Fibroblast of lung (primary cell): ENCODE data around the gene USP8. TPM values are rescaled to one million over a fixed set of nuclear protein-coding genes. Genes with fewer than 3 reads are reported as not detected.

Experiments
- DNase-seq, 2 donors: peaks; one replicate each; pipeline versions ENCODE4 v3.0.0 to v3.0.0-alpha.2; 2010; ENCODE audit warnings: low read depth in 2 of 2
- H2AFZ ChIP-seq: 2 replicates; pipeline ENCODE4 v1.5.1; 2012; ENCODE audit warnings: low read length, control low read depth, inconsistent platforms
- H3K27ac ChIP-seq: 2 replicates; pipeline ENCODE4 v1.5.1; 2011; ENCODE audit warnings: low read length, control low read depth; ENCODE audit not compliant: insufficient read depth
- H3K27me3 ChIP-seq: 2 replicates; pipeline ENCODE4 v1.5.1; 2011; ENCODE audit warnings: mild to moderate bottlenecking, low read length; ENCODE audit not compliant: control insufficient read depth, insufficient read depth
- H3K36me3 ChIP-seq: 2 replicates; pipeline ENCODE4 v1.5.1; 2011; ENCODE audit warnings: low read length; ENCODE audit not compliant: control insufficient read depth, insufficient read depth
- H3K4me1 ChIP-seq: 2 replicates; pipeline ENCODE4 v1.5.1; 2011; ENCODE audit warnings: low read length; ENCODE audit not compliant: control insufficient read depth, insufficient read depth; ENCODE audit errors: extremely low read depth
- H3K4me2 ChIP-seq: 2 replicates; pipeline ENCODE4 v1.5.1; 2011; ENCODE audit warnings: low read length, control low read depth; ENCODE audit not compliant: insufficient read depth; ENCODE audit errors: extremely low read depth
- H3K4me3 ChIP-seq, 4 experiments: fragments of 200-600 bp in 1 of 4; sonication (generic) in 1 of 4; replicated peaks in 1 of 4; 2 replicates each; pipeline ENCODE4 v1.5.1; 2011 to 2016; ENCODE audit warnings: low read length in 4 of 4, low read depth in 3 of 4, mild to moderate bottlenecking in 3 of 4, control low read depth in 2 of 4, inconsistent platforms in 1 of 4, mixed read lengths in 1 of 4; ENCODE audit not compliant: insufficient read depth in 1 of 4; ENCODE audit errors: control extremely low read depth in 1 of 4
- H3K79me2 ChIP-seq: 2 replicates; pipeline ENCODE4 v1.5.1; 2012; ENCODE audit warnings: mild to moderate bottlenecking, low read length, inconsistent platforms; ENCODE audit not compliant: control insufficient read depth, insufficient read depth
- H3K9ac ChIP-seq: 2 replicates; pipeline ENCODE4 v1.5.1; 2011; ENCODE audit warnings: mild to moderate bottlenecking, low read length, control low read depth; ENCODE audit not compliant: insufficient read depth
- H3K9me3 ChIP-seq: 2 replicates; pipeline ENCODE4 v1.5.1; 2012; ENCODE audit warnings: low read depth, low read length; ENCODE audit not compliant: control insufficient read depth, insufficient read depth
- H4K20me1 ChIP-seq: 2 replicates; pipeline ENCODE4 v1.5.1; 2011; ENCODE audit warnings: low read length; ENCODE audit not compliant: control insufficient read depth, insufficient read depth; ENCODE audit errors: extremely low read depth
- EZH2 ChIP-seq: IDR thresholded peaks from 2 replicates; pipeline ENCODE4 v1.5.1; 2012; ENCODE audit warnings: low read length, control low read depth, mild to moderate bottlenecking; ENCODE audit errors: missing control alignments
- polyA plus RNA-seq, 2 donors: library from polyadenylated mRNA; depleted of rRNA in 1 of 2; stranded (reverse) in 1 of 2; unstranded in 1 of 2; fragments of >200 nt; gene quantifications; 2 replicates each; pipeline ENCODE4 v1.2.1, GENCODE V29; 2011 to 2012; ENCODE audit warnings: missing spikeins in 1 of 2
- total RNA-seq: library from RNA; depleted of rRNA; stranded (reverse); fragments of >200 nt; gene quantifications from 2 replicates; pipeline ENCODE4 v1.2.1, GENCODE V29; 2014
- TF ChIP-seq, protein P1 (sequence below), 2 donors: IDR thresholded peaks in 1 of 2; conservative IDR thresholded peaks in 1 of 2; 1 replicate in 1 of 2; 2 replicates in 1 of 2; pipeline ENCODE4 v1.5.1; 2011 to 2012; ENCODE audit warnings: low read length in 2 of 2, control low read depth in 1 of 2, inconsistent platforms in 1 of 2, low read depth in 1 of 2, mild to moderate bottlenecking in 1 of 2

Gene USP8
- total and polyA plus RNA-seq, 2 donors (not counting 1 experiment from before 2014, with no cell fraction given): 52.2 to 58.5 TPM

DNA sequence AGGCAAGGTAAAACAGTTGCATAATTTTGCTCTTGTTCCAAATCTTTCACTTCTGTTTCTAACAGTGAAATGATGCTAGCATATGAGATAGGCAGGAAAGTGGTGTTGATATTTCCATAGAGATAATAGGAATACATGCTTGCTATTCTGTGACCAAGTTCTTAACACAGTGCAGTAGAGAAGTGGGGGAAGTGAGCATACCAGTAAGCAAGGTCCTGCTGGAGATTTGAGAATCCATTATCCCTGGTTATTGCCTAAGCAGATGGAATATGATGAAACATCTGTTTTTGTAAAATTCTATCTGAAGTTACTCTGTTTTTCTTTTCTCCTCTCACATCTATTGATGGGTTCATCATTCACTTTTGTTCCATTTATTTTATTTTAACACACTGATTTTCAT is 28.7 kb downstream of the USP8 start:
- H4K20me1 ChIP-seq: no peaks in the 10 kb centered on the region
- H3K9ac ChIP-seq: no peak overlapping the region
- H3K27me3 ChIP-seq: no peaks in the 10 kb centered on the region
- H3K4me3 ChIP-seq: no peak overlapping the region
- no peak overlapping the region for H2AFZ ChIP-seq
- no peak overlapping the region for H3K4me2 ChIP-seq
- no peak overlapping the region for H3K27ac ChIP-seq
- H3K79me2 ChIP-seq: peaks cover 1% of the 10 kb centered on the region
- TF ChIP-seq, protein P1, sequence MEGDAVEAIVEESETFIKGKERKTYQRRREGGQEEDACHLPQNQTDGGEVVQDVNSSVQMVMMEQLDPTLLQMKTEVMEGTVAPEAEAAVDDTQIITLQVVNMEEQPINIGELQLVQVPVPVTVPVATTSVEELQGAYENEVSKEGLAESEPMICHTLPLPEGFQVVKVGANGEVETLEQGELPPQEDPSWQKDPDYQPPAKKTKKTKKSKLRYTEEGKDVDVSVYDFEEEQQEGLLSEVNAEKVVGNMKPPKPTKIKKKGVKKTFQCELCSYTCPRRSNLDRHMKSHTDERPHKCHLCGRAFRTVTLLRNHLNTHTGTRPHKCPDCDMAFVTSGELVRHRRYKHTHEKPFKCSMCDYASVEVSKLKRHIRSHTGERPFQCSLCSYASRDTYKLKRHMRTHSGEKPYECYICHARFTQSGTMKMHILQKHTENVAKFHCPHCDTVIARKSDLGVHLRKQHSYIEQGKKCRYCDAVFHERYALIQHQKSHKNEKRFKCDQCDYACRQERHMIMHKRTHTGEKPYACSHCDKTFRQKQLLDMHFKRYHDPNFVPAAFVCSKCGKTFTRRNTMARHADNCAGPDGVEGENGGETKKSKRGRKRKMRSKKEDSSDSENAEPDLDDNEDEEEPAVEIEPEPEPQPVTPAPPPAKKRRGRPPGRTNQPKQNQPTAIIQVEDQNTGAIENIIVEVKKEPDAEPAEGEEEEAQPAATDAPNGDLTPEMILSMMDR (conservative IDR thresholded peaks at IDR 0.05 in 1 of 2, IDR thresholded peaks at IDR 0.05 in 1 of 2; ENCODE audit: low read depth in 1 of 2, low read length in 2 of 2): no peak
- TF ChIP-seq EZH2: no peak
- DNase-seq: peak; percentile 27 to 42
- H3K4me1 ChIP-seq: no peaks in the 10 kb centered on the region
- no peaks in the 10 kb centered on the region for H3K36me3 ChIP-seq
- no peaks in the 10 kb centered on the region for H3K9me3 ChIP-seq

DNA sequence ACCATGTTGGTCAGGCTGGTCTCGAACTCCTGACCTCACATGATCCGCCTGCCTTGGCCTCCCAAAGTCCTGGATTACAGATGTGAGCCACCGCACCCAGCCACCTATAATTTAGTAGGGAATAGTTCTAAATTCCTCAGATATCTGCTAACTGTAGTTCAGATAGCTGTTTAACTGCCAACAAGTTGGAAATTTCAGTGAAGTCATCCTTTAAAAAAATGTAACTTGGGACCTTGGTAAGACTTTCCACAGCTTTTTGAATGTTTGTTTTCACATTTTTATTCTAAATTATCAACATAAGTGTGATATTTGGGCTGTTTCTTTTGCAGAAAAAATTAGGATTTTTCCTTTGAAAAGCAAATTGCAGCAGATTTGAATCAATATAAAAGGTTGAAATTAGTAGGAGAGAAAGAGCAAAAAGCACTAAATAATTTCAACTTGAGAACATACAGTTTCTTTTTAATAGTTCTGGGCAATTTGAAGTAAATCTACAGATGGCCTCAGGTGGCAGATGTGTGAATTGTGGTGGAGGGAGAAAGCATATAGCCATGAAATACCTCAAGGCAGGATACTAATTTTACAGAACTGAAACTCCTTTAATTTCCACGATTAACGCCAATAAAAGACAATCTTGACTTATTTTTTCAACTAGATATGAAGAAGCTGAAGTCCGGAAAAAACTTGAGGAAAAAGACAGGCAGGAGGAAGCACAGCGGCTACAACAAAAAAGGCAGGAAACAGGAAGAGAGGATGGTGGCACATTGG is 34.3 kb downstream of the USP8 start:
- H3K27ac ChIP-seq: no peak overlapping the region
- peak in 1 of 2 donors; percentile 55 for DNase-seq

More for the DNA sequence above, 34.3 kb downstream of the USP8 start:
- Histone ChIP-seq H3K9me3 (no peaks in the 10 kb centered on the region), H3K79me2 (no peaks in the 10 kb centered on the region), H3K4me3 (no peak overlapping the region), H3K4me1 (no peaks in the 10 kb centered on the region), H3K9ac (no peak overlapping the region), H3K4me2 (no peak overlapping the region), H3K27me3 (no peaks in the 10 kb centered on the region), H2AFZ (no peak overlapping the region), H4K20me1 (no peaks in the 10 kb centered on the region), H3K36me3 (no peaks in the 10 kb centered on the region)
- TF ChIP-seq, protein P1 (conservative IDR thresholded peaks at IDR 0.05 in 1 of 2, IDR thresholded peaks at IDR 0.05 in 1 of 2; ENCODE audit: low read depth in 1 of 2, low read length in 2 of 2): no peak
- TF ChIP-seq EZH2: no peak
